Brain microvascular endothelial cell (primary cell): Measurements from ENCODE around the gene EIF2D.

Source experiments
- DNase-seq: peaks from one replicate; pipeline ENCODE4 v3.0.0-alpha.2; 2020
- H3K27ac ChIP-seq: fragments of 250-450 bp; sonication (Bioruptor Pico); 2 replicates; pipeline ENCODE4 v1.5.1; 2020; ENCODE audit warnings: mild to moderate bottlenecking, moderate library complexity
- H3K27me3 ChIP-seq: fragments of 250-450 bp; sonication (Bioruptor Pico); replicated peaks from 2 replicates; pipeline ENCODE4 v1.5.1; 2020; ENCODE audit warnings: mild to moderate bottlenecking
- H3K36me3 ChIP-seq: fragments of 250-450 bp; sonication (Bioruptor Pico); replicated peaks from 2 replicates; pipeline ENCODE4 v1.5.1; 2020; ENCODE audit warnings: mild to moderate bottlenecking
- H3K4me3 ChIP-seq: 2 replicates; pipeline ENCODE4 v1.5.1; 2011; ENCODE audit warnings: low read depth, mild to moderate bottlenecking, control low read depth, low read length, moderate library complexity
- in situ Hi-C: cut with HindIII; loops from 2 replicates; pipeline ENCODE4 v1.10.0; 2017; ENCODE audit warnings: low sequenced_read_pairs, low pct_ligation_motif_present
- TF ChIP-seq, protein P1 (sequence below): IDR thresholded peaks from 2 replicates; pipeline ENCODE4 v1.5.1; 2011; ENCODE audit warnings: low read depth, mild to moderate bottlenecking, moderate library complexity, low read length, control low read depth, inconsistent platforms; ENCODE audit errors: missing control alignments

The EIF2D gene

DNA sequence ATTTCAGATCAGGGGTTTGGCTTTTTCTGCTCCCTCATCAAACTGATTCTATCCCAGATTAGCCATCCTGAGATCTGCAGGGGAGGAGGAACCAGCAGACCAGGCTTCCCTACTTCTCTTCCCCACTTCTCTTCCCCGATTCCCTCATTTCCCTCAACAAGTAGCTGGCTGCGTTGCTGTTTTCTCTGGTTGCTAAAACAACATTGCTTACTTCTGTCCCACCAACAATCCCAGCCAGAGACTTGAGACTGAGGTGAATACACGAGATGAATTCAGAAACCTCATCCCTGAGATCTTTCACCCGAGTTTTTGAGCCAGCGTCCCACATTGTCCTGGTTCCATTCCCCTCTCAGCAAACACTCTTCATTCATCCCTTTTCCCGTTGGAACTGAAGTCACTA, 45.5 kb upstream of the EIF2D start:
- peaks cover 5% of the 10 kb centered on the region for H3K27me3 ChIP-seq
- no peak for DNase-seq
- H3K4me3 ChIP-seq: no peak overlapping the region
- TF ChIP-seq, protein P1, sequence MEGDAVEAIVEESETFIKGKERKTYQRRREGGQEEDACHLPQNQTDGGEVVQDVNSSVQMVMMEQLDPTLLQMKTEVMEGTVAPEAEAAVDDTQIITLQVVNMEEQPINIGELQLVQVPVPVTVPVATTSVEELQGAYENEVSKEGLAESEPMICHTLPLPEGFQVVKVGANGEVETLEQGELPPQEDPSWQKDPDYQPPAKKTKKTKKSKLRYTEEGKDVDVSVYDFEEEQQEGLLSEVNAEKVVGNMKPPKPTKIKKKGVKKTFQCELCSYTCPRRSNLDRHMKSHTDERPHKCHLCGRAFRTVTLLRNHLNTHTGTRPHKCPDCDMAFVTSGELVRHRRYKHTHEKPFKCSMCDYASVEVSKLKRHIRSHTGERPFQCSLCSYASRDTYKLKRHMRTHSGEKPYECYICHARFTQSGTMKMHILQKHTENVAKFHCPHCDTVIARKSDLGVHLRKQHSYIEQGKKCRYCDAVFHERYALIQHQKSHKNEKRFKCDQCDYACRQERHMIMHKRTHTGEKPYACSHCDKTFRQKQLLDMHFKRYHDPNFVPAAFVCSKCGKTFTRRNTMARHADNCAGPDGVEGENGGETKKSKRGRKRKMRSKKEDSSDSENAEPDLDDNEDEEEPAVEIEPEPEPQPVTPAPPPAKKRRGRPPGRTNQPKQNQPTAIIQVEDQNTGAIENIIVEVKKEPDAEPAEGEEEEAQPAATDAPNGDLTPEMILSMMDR: no peak
- in situ Hi-C loops: no loop called here
- no peaks in the 10 kb centered on the region for H3K36me3 ChIP-seq
- no peak overlapping the region for H3K27ac ChIP-seq

DNA sequence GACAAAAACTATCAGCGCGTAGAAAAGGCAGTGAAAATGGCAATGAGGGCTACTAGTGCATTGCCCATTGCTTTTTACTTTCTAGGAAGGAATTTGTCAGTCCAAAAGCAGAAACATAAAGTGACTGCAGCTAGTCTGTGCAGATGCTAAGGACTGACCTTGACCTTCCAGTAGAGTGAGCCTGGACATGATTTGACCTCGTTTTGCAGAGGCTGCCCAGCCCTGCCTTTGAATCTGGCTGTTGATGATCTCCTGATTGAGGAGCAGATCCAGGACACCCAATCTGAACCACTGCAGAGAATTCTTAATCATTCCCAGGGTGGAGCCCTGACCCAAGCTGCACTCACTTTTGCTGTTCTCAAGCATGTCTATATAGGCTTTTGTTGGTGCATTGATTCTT, 44.7 kb upstream of the EIF2D start:
- no peaks in the 10 kb centered on the region for H3K27me3 ChIP-seq
- no peak overlapping the region for H3K27ac ChIP-seq
- in situ Hi-C loops: no loop called here
- no peak for DNase-seq
- no peaks in the 10 kb centered on the region for H3K36me3 ChIP-seq
- TF ChIP-seq, protein P1: no peak
- no peak overlapping the region for H3K4me3 ChIP-seq

DNA sequence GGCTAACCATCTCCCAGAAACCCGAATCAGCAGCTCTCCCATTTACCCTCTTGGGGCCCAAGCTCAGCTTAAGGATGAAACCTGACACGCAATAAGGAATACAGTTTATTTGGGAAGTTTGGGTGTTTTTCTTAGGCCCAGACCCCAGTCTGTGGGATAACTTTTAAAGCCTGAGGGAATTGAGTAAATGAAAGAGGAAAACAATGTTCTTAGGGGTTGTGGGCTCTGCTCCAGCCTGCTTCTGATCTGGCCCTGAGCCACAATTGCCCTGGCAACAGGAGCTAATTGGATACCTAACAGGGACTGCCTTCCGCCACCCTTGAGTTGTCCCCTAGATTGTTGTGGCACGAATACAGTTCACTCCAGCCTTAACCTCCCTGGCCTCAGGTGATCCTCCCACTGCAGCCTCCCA, 43.2 kb upstream of the EIF2D start:
- H3K36me3 ChIP-seq: peaks cover 6% of the 10 kb centered on the region
- in situ Hi-C loops: no loop called here
- no peak for DNase-seq
- no peaks in the 10 kb centered on the region for H3K27me3 ChIP-seq
- no peak overlapping the region for H3K27ac ChIP-seq
- no peak overlapping the region for H3K4me3 ChIP-seq
- TF ChIP-seq, protein P1: no peak

DNA sequence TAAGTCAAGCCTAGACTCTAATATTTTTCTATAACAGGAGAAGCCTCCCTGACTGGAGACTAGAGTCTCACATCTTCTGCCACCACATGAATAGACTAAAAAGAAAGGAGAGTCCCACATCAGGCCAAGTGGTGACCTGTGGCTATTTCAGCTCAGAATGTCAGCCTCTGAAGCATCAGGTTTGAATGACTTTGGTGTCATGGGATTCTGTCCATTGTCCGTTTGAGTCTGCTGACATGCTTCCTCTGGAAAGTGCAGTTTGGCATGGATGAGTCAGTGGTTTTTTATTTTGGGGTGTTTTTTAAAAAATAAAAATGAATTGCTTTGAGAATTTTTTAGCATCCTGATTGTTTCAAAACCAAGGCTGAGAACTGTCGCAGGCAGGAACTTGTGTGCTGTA, 42.6 kb upstream of the EIF2D start:
- Histone ChIP-seq H3K27me3 (no peaks in the 10 kb centered on the region), H3K4me3 (no peak overlapping the region), H3K27ac (no peak overlapping the region), H3K36me3 (peaks cover 6% of the 10 kb centered on the region)
- in situ Hi-C loops: no loop called here
- TF ChIP-seq, protein P1: no peak
- no peak for DNase-seq

DNA sequence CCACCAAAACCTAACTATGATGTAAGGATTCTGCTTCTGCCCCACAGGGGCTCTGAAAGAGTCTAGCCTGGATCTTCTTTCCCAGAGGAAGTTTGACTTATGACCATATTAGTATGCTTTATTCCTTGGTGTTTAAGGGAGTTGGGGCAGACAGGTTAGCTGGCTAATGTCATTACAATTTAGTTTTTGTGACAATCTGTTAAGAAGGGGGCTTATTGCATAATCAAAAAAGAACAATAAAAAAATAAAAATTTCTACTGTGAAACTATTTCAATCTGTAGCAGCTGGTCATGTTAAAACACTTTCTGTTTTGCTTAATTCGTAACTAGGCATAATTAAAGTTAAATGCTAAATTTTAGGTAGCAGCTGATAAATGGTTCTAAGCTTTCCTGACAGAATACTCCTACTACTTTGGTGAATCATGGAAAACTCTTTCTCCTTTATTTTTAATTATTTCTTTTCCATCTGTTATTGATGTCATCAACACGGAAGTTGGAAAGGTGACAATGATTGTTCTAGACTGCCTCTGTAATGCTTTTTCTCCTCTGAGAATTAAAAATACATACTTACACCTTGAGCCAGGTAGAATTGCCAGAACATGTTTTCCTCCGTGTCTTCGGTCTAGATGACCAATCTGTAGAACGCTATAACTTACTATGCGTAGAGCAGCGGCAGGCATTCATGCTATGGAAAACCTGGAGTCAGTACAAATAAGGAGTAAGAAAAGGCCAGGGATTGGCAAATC, 41.6 kb upstream of the EIF2D start:
- H3K4me3 ChIP-seq: no peak overlapping the region
- TF ChIP-seq, protein P1: no peak
- no peaks in the 10 kb centered on the region for H3K27me3 ChIP-seq
- no peak overlapping the region for H3K27ac ChIP-seq
- peaks cover 6% of the 10 kb centered on the region for H3K36me3 ChIP-seq
- in situ Hi-C loops: no loop called here
- no peak for DNase-seq
